GM20431 (cell line): Measurements from ENCODE around the gene METTL8.
"Not testable (repeated sequence)": the region's sequence is repeated elsewhere in the genome, so short reads cannot be mapped to it uniquely, and the experiment has no call there.

Source experiments
- in situ Hi-C: fragments of 300-500 bp; cut with MseI, MboI; formaldehyde crosslinking; loops from one replicate; pipeline ENCODE4 v1.15.0; 2020; ENCODE audit warnings: low sequenced_read_pairs; ENCODE audit not compliant: unreplicated experiment

The METTL8 gene

GRCh38 chr2:171362396-171362795 lies 71.4 kb downstream of the METTL8 start:
- in situ Hi-C loops = no loop called here

GRCh38 chr2:171360905-171361304 lies 72.9 kb downstream of the METTL8 start:
- in situ Hi-C loops = no loop called here

- in situ Hi-C loops = not testable (repeated sequence)
These were observed 80.0 kb downstream of the METTL8 start for GRCh38 chr2:171353746-171354145.

GRCh38 chr2:171348056-171348455 lies 85.7 kb downstream of the METTL8 start:
- in situ Hi-C loops = no loop called here

- in situ Hi-C loops = no loop called here
These were observed 86.2 kb downstream of the METTL8 start for GRCh38 chr2:171347591-171348032.

- in situ Hi-C loops = no loop called here
These were observed 86.8 kb downstream of the METTL8 start for GRCh38 chr2:171346723-171347557.

GRCh38 chr2:171345971-171346722 lies 87.6 kb downstream of the METTL8 start:
- in situ Hi-C loops = no loop called here

GRCh38 chr2:171344182-171344581 lies 89.6 kb downstream of the METTL8 start:
- in situ Hi-C loops = no loop called here

GRCh38 chr2:171342067-171342413 lies 91.8 kb downstream of the METTL8 start:
- in situ Hi-C loops = no loop called here

- in situ Hi-C loops = no loop called here
These were observed 92.3 kb downstream of the METTL8 start for GRCh38 chr2:171341394-171342066.

GRCh38 chr2:171334946-171335345 lies 98.8 kb downstream of the METTL8 start:
- in situ Hi-C loops = no loop called here

- in situ Hi-C loops = no loop called here
These were observed 99.6 kb downstream of the METTL8 start for GRCh38 chr2:171334171-171334570.

- in situ Hi-C loops = no loop called here
These were observed 103.4 kb downstream of the METTL8 start for GRCh38 chr2:171330155-171330956.

GRCh38 chr2:171327043-171327496 lies 106.7 kb downstream of the METTL8 start:
- in situ Hi-C loops = no loop called here

GRCh38 chr2:171325886-171326585 lies 107.8 kb downstream of the METTL8 start:
- in situ Hi-C loops = no loop called here

GRCh38 chr2:171323971-171324528 lies 109.7 kb downstream of the METTL8 start:
- in situ Hi-C loops = no loop called here

- in situ Hi-C loops = no loop called here
These were observed 110.9 kb downstream of the METTL8 start for GRCh38 chr2:171322928-171323327.

- in situ Hi-C loops = no loop called here
These were observed 113.1 kb downstream of the METTL8 start for GRCh38 chr2:171320731-171321130.

- in situ Hi-C loops = no loop called here
These were observed 113.6 kb downstream of the METTL8 start for GRCh38 chr2:171320208-171320621.
